NCI-H1092 treated with DMSO at 0.1 percent for 48 hours (cell line): ENCODE data around the gene MPPED1.

Experiments
- DNase-seq: peaks from one replicate; lab custom pipeline; 2025; lab: John Stamatoyannopoulos, UW

Gene MPPED1

GRCh38 chr22:43411040-43411868 is 560 bp upstream of the MPPED1 start:
- no peak for DNase-seq

- DNase-seq: peak; percentile 53
These were observed 1.3 kb downstream of the MPPED1 start for GRCh38 chr22:43412808-43413795.

DNA sequence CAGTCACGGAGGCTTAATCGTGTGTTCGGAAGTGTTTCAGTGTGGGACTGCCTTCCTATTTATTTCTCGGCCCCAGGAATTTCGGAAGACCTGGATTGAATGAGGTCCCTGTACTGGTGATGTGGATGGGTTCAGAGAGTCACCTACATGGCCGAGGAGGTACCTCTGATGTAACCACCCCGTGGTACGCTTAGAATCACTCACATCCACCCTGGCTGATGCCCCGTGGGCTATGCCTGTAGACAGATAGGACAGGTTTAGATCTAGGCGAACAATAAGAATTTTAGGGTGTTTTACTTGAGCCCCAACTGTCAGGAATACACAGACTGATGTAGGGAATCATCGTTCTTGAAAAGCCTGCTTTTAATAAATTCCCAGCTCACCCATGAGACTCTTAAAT is 2.0 kb downstream of the MPPED1 start:
- DNase-seq: no peak

DNA sequence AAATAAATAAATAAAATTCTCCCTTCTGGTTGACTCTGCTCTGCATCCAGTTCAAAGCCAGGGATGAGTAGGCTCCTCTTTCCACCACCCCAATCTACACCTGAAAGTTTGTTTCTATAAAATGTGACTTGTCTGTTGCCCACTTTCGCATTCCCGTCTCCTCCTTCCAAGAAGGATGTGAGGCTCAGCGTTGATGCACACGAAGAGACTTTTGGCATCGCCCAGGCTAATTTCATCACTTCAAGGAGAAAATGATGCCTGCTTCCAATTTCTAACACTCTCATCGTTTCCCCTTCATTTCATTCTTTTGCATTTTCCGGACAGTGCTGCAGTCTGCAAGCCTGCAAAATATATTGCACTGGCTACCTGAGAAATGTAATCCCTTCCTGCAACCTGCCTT is 3.9 kb downstream of the MPPED1 start:
- DNase-seq: no peak

DNA sequence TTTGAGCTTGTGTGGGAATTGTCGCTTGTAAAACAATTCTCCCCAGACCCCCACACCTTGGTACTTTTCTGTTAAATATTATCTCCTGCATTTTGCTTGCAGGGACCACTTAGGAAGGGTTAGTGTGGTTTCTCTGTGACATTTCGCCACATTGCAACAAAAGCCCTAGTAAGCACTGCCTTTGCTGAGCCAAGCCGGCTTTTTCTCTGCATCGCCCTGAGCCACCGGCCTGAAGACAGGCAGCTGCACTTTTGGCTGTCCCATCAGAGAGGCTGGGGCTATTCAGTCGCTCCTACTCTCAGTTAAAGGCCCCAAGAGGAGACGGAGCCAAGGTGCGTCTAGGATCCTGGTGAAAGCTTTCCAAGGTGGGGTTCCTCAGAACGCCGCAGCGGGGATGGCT is 5.7 kb downstream of the MPPED1 start:
- DNase-seq: no peak

DNA sequence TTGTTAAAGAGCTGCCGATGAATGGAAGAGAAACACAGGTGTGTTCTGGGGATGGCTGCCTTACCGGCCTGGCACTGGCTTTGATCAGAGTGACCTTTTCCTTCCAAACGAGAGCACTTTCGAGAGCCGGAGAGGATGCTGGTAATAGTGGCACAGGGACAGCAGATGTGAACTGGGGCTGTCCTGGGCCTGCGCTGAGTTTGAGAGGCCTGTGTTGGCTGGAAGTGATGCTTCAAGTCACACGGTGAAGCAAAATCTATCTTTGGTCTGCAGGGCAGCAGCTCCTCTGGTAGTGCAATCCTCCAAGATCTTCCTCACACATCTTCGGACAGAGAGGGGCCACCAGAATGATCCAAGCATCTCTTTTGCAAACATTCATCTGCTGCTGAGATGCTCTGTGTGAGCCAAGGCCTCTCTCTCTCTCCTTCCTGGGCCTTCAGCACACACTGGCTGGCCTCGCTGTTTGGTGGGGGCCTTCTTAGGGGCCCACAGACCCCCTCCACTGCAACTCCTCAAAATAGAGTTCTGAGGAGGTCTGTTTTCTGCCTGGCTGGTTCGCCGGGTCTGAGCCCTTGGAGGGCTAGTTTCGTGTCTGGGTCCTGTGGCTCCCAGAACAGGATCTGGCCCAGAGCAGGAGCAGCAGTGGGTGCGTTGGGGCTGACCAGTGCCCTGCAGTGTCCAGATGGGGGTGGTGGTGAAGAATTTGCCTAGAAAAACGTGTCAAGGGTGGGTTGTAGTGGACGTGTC is 6.4 kb downstream of the MPPED1 start:
- DNase-seq: no peak

DNA sequence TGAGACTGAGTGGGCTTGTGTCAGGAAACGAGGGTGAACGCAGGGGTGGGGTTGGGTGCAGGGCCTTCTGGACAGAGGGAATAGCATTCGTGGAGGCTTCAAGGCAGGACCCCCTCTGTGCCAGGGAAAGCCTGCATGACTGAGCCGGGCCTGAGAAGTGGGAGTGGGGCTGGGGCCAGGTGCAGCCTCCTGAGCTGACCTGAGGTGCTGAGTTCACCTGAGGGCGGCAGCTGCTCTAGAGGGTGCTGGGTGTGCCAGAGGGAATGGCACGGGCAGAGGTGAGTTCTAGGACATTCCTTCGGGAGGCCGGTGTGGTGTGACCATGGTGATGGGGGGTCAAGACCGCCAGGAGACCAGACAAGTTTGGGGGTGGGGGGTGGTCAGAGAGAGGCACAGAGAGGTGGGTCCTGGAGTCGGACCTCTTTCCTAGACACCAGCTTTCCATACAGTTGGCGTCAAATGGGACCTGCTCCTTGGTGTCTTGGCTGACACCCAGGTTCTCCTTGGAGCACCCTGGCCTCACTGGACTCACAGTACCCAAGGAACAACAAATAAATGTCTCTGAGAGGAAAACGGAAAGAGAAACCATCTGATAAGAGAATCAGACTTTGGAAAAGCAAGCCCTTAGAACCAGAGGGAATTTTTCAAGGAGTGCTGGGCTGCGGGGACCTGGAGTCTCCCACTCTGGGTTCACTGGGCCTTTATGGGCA is 7.7 kb downstream of the MPPED1 start:
- no peak for DNase-seq

DNA sequence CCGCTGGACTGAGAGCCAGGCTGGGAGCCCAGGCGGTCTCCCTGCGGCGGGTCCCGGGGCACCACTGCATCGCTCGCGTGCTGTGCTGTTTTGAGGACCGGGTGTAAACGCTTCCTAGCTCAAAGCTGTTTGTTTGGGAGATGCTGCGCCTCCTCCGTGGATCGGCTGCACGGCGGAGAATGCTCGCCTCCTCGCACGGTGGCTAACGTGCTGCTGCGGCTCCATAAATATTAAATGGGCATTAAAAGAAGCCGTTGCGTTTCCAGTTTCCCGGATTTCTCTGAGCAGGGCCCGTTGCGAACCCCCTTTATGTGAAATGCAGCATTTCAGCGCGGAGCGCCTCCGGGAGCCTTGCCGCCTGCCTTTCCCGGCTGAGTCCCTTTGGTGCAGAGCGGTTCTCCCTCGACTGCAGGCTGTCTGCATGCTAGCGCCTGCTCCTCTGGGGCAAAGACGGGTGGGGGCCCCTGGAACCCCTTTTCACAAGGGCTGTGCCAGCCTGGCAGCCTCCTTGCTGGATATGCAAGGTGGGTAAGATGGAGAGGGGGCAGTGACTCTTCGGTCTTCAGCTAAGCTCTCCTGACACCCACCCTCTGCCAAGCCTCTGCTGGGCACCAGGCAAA is 9.3 kb downstream of the MPPED1 start:
- no peak for DNase-seq

DNA sequence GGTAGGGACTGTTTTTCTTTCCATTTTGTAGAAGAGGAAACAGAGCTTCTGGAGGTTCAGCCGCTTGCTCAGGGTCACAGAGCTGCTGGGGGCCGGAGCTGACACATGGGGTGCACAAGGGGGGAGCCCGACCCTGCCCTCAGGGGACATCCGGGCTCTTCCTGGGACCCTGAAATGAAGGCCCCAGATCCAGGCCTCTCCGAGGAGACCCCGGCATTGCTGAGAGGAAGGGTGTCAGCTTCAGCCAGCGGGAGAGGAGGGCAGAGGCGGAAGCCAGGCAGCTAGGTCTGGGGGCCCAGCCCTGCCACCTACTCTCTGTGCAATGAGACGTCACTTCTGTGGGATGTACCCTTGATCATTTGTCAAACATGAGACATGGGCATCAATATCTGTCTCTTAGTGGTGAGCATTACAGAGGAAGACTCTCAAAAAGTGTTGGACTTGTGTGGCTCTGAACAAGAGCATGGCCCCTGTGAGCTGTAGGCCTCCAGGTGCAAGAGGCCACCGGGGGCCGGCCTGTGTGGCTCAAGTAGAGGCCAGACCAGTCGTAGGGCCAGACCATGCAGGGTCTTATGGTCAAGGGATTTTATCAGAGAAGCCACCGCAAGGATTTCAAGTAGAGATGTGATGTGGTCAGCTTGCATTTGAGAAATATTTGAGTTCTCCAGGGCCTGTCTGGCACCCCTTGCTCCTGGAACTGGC is 10.3 kb downstream of the MPPED1 start:
- no peak for DNase-seq

DNA sequence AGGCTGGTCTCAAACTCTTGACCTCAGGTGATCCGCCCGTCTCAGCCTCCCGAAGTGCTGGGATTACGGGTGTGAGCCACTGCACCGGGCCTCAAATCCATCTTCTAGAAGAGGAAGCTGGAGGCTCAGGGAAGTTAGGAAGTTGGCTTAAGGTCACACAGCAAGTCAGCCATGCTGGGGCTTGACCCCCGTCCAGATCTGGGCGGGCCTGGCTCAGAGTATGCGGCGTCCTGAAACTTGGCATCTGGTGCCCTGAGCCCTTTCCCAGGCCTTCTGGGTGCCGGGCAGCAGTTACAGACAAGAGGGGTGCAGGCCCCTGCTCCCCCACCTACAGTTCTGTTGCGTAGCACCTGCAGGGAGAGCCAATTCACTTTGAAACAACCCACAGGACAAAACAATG is 11.2 kb downstream of the MPPED1 start:
- no peak for DNase-seq

DNA sequence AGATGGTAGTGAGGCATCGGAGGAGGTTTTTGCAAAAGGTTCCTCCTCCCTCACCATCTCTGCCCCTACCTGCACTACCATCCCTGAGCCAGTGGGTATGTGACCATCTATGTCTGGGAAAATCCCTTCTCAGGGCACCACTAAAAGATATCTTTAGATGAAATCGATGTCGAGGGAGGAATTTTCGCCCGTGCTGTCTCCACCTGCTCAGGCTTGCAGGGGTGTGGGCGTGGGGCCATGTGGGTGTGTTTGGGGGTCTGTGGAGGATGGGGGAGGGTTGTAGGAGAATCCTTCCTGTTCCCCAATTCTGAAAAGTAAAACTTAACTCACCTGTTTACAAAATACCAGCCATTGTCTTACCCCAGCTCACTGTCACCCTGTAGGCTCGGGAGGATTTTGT is 12.4 kb downstream of the MPPED1 start:
- no peak for DNase-seq

- no peak for DNase-seq
These were observed 13.1 kb downstream of the MPPED1 start for GRCh38 chr22:43424666-43425630.

DNA sequence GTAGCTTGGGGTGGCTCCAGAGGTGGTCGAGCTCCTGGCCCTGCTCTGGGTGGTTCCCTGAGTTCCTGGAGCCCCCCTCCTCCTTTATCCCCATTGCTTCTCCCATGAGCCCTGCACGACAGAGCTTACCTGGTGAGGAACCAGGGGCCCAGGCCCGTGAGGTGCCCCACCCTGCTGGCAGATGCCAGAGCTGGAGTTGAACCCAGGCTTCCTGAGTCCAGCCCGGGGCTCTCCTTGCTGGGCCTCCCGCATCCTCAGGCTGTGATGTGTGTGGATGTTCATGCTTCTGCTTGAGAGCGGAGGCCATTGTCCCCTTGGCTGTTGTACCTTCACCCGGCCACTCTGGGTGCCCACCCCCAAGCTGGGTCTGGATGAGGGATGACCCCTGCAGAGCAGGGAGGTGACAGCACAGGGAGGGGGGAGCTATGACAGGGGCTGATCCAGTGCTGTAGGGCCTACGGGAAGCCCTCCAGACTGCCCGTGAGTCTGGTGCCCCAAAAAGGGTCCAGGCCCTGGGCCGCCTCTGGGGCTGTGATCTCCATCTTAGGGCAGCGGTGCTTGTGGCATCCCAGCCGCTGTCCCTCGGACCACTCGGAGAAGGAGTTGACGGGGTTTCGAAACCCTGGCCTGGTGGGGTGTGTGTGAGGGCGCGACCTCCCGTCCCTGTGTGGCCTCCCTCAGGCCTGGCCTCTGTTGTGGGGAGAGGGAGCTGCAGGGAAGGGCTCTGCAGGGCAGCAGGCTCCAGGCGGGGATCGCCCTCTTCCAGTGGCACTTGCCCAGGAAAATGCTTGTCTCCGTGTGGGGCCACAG is 14.4 kb downstream of the MPPED1 start:
- DNase-seq: no peak

DNA sequence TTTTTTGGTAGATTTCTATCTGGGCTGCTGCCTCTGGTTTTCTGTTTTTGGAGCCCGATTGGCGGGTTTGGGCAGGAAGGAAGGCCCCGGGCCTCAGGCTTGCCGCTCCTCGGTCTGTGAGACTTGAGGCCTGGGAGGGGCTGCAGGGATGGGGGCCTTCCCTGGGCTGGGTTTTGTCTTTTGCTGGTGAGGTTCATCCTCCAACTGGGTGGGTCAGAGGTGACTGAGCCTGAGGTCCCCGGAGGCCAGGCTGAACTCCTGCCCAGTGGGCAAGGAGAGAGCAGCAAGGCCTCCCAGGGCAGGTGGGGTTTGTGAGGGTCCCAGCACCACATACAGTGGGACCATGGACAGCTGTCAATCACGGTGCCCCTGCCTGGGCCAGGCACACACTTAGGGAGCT is 15.0 kb downstream of the MPPED1 start:
- DNase-seq: no peak

DNA sequence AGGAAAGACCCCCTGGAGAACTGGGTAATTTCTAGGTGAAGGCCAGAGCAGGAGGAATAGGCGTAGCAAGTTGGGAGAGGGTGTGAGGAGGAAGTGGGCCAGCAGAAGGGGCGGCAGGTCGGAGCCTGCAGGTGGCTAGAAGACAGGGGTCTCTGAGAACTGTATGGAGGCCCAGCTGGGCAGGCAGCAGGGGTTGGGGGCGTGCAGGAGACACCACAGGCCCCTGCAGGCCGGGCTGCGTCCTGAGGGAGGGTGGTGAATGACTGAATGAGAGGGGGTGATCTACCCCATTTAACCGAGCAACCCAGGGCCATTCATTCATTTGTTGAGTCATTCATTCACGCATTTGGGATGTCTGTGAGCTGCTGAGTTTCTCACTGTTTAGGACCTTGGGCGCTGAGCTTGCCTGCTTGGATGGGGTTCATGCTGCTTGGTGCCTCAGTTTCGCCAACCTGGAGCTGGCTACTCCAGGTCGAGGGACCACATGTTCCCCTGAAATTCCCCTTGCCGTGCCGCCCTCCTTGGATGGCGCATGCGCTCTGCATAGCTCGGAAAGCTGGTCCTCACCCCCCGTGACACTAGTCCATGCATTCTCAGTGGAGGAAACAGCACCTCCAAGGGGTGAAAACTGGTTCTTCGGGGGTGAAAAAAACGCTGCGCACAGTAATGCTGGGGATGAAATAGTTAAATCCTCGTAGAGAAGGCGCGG is 15.6 kb downstream of the MPPED1 start:
- DNase-seq: no peak

DNA sequence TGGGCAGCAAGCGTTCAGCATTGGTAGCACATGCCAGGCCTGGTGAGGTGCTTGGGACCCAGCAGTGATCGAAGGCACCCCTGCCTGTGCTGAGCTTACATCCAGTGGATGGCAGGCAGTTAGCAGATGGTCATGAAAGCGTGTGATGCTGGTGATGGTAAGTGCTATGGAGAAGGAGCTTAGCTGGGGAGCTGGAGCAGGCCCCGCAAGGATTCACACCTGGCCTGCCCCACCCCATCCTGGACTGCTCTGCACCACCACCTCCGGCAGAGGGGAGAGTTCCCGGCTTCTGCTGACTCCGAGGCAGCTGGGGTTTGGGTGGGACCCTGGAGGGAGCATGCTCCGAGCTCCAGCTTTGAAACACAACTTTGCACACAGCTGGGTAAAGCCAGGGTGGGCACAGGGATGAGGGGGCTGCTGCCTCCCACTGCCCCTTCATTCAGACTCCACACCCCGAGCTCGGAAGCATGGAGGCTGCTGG is 16.2 kb downstream of the MPPED1 start:
- DNase-seq: no peak

DNA sequence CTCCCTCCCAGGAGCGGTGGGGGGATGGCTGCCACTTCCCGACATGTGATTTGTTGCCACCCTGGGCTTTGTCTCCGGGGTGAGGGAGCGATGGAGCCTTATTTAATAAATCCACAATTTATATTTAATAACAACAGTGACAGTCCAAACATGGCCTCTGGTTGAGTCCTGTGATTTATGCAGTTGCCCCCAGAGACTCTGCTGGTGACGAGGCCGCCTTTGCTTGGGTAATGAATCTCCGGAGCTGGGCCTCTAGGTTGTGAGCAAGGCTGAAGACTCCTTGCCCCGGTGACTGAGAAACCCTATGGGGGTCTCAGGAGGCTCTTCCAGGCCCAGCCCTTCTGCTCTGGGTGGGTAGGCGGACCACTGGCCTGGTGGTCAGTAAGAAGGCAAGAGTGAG is 16.7 kb downstream of the MPPED1 start:
- DNase-seq: no peak

GRCh38 chr22:43429426-43429825 is 17.6 kb downstream of the MPPED1 start:
- DNase-seq: no peak
